Measurements from ENCODE around the gene NLRP1.
A peak's percentile ranks its signal among the peaks of the same experiment; 100 is the strongest.

The NLRP1 gene

GRCh38 chr17:5480962-5481361 lies 103.3 kb downstream of the NLRP1 start:
- H3K27ac ChIP-seq (ENCODE audit: low read depth in 2 of 2, low read length in 2 of 2): no peak overlapping the region
- no peak overlapping the region for H3K4me3 ChIP-seq (ENCODE audit: low read length in 2 of 2)
- H3K4me1 ChIP-seq (ENCODE audit: control insufficient read depth in 2 of 2, insufficient read depth in 2 of 2, low read length in 2 of 2): peaks cover 5 to 6% of the 10 kb centered on the region in 2 donors
- no peaks in the 10 kb centered on the region for H3K9me3 ChIP-seq (ENCODE audit: control insufficient read depth in 2 of 2, low read length in 2 of 2)
- H3K9ac ChIP-seq (ENCODE audit: low read depth in 1 of 2, low read length in 2 of 2): no peak overlapping the region
- peaks cover 53 to 64% of the 10 kb centered on the region in 2 donors for H3K36me3 ChIP-seq (ENCODE audit: control insufficient read depth in 2 of 2, insufficient read depth in 2 of 2, low read length in 2 of 2)
- H3K27me3 ChIP-seq (ENCODE audit: control insufficient read depth in 2 of 2, insufficient read depth in 2 of 2, low read length in 2 of 2): no peaks in the 10 kb centered on the region

DNA sequence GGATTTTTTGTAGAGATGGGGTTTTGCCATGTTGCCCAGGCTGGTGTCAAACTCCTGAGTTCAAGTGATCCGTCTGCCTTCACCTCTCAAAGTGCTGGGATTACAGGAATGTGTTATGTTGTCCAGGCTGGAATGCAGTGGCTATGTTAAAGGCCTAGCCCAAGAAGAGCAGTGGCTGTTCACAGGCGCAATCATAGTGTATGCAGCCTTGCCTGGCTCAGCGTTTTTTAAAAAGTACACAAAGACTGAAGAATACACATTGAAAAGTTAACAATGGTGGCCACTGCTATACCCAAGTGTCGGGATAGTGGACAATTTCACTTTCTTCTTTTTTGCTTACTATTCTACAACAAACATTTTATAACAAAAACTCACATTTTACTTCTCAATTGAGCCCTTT lies 105.3 kb downstream of the NLRP1 start:
- Histone ChIP-seq H3K4me1 (ENCODE audit: control insufficient read depth in 2 of 2, insufficient read depth in 2 of 2, low read length in 2 of 2) (no peaks in the 10 kb centered on the region), H3K36me3 (ENCODE audit: control insufficient read depth in 2 of 2, insufficient read depth in 2 of 2, low read length in 2 of 2) (peaks cover 63 to 75% of the 10 kb centered on the region in 2 donors), H3K27me3 (ENCODE audit: control insufficient read depth in 2 of 2, insufficient read depth in 2 of 2, low read length in 2 of 2) (no peaks in the 10 kb centered on the region), H3K9me3 (ENCODE audit: control insufficient read depth in 2 of 2, low read length in 2 of 2) (no peaks in the 10 kb centered on the region), H3K27ac (ENCODE audit: low read depth in 2 of 2, low read length in 2 of 2) (no peak overlapping the region), H3K4me3 (ENCODE audit: low read length in 2 of 2) (no peak overlapping the region), H3K9ac (ENCODE audit: low read depth in 1 of 2, low read length in 2 of 2) (no peak overlapping the region)

DNA sequence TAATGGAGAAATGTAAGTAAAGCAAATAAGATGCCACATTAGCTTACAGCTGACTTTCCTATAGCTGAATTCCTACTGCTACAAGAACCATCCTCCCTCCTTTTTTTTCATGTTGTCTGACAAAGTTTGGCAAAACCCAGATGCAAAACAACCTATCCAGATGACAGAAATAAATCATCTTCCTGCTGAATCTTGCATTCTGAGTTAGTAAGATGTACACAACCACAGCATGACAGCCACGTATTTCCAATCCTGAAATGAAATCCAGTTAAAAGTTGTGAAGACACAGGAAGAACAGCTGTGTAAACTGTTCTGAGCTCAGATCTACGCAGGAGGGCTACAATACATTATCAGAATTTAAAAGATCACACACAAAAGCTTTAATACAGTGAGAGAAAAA lies 110.4 kb downstream of the NLRP1 start:
- Histone ChIP-seq H3K27me3 (ENCODE audit: control insufficient read depth in 2 of 2, insufficient read depth in 2 of 2, low read length in 2 of 2) (no peaks in the 10 kb centered on the region), H3K9me3 (ENCODE audit: control insufficient read depth in 2 of 2, low read length in 2 of 2) (no peaks in the 10 kb centered on the region), H3K36me3 (ENCODE audit: control insufficient read depth in 2 of 2, insufficient read depth in 2 of 2, low read length in 2 of 2) (peaks cover 46 to 48% of the 10 kb centered on the region in 2 donors), H3K4me1 (ENCODE audit: control insufficient read depth in 2 of 2, insufficient read depth in 2 of 2, low read length in 2 of 2) (no peaks in the 10 kb centered on the region), H3K4me3 (ENCODE audit: low read length in 2 of 2) (no peak overlapping the region), H3K9ac (ENCODE audit: low read depth in 1 of 2, low read length in 2 of 2) (no peak overlapping the region), H3K27ac (ENCODE audit: low read depth in 2 of 2, low read length in 2 of 2) (no peak overlapping the region)

DNA sequence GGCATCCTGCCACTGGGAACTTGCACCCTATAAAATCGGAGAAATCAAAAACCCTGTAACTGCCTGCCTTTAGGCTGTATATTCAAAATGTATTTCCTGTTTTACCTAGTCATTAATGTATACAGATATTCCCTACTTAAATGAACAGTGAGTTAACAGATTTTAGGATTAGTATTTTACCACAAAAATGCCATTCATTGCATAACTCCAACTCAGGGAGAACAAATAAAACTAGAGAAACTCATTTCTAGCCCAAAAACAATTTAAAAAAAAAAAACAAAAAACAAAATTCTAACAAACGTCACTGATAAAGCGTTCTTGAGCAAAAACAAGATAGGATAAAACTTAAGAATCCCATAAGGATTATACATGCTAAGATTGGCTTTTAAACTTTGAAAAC lies 111.8 kb downstream of the NLRP1 start:
- H3K27ac ChIP-seq (ENCODE audit: low read depth in 2 of 2, low read length in 2 of 2): no peak overlapping the region
- H3K4me3 ChIP-seq (ENCODE audit: low read length in 2 of 2): no peak overlapping the region
- H3K4me1 ChIP-seq (ENCODE audit: control insufficient read depth in 2 of 2, insufficient read depth in 2 of 2, low read length in 2 of 2): peaks cover 2 to 5% of the 10 kb centered on the region in 2 donors
- H3K27me3 ChIP-seq (ENCODE audit: control insufficient read depth in 2 of 2, insufficient read depth in 2 of 2, low read length in 2 of 2): no peaks in the 10 kb centered on the region
- H3K9me3 ChIP-seq (ENCODE audit: control insufficient read depth in 2 of 2, low read length in 2 of 2): no peaks in the 10 kb centered on the region
- H3K9ac ChIP-seq (ENCODE audit: low read depth in 1 of 2, low read length in 2 of 2): no peak overlapping the region
- H3K36me3 ChIP-seq (ENCODE audit: control insufficient read depth in 2 of 2, insufficient read depth in 2 of 2, low read length in 2 of 2): peaks cover 33 to 34% of the 10 kb centered on the region in 2 donors

DNA sequence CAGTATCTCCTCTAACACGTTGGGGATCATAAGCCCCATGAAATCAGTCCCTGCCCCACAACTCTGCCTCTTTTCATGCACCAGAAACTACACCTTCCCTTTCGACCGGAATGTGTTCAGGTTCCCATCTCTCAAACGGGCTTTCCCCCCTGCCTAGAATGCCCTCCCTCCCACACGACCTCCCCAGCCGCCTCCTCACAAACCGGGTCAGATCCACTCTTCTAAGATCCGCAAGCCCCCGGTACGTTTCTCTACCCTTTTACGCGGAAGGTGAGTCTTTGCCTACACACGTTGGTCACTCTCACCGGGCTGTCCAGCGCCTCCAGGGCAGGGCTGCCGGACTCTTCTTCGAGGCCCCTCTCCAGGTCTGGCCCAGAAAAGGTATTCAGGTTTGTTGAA lies 116.2 kb downstream of the NLRP1 start:
- no peaks in the 10 kb centered on the region for H3K9me3 ChIP-seq (ENCODE audit: control insufficient read depth in 2 of 2, low read length in 2 of 2)
- peaks cover 6 to 10% of the 10 kb centered on the region in 2 donors for H3K36me3 ChIP-seq (ENCODE audit: control insufficient read depth in 2 of 2, insufficient read depth in 2 of 2, low read length in 2 of 2)
- peak overlapping the region; percentile 69 to 84 for H3K9ac ChIP-seq (ENCODE audit: low read depth in 1 of 2, low read length in 2 of 2)
- H3K4me3 ChIP-seq (ENCODE audit: low read length in 2 of 2): peak overlapping the region; percentile 87 to 91
- H3K27ac ChIP-seq (ENCODE audit: low read depth in 2 of 2, low read length in 2 of 2): no peak overlapping the region
- H3K4me1 ChIP-seq (ENCODE audit: control insufficient read depth in 2 of 2, insufficient read depth in 2 of 2, low read length in 2 of 2): peaks cover 7 to 10% of the 10 kb centered on the region in 2 donors
- no peaks in the 10 kb centered on the region for H3K27me3 ChIP-seq (ENCODE audit: control insufficient read depth in 2 of 2, insufficient read depth in 2 of 2, low read length in 2 of 2)

GRCh38 chr17:5467416-5467815 lies 116.9 kb downstream of the NLRP1 start:
- no peaks in the 10 kb centered on the region for H3K27me3 ChIP-seq (ENCODE audit: control insufficient read depth in 2 of 2, insufficient read depth in 2 of 2, low read length in 2 of 2)
- H3K9ac ChIP-seq (ENCODE audit: low read depth in 1 of 2, low read length in 2 of 2): peak overlapping the region in 1 of 2 donors; percentile 84
- H3K4me3 ChIP-seq (ENCODE audit: low read length in 2 of 2): peak overlapping the region; percentile 87 to 91

GRCh38 chr17:5466295-5466694 lies 118.0 kb downstream of the NLRP1 start:
- Histone ChIP-seq H3K4me3 (ENCODE audit: low read length in 2 of 2) (no peak overlapping the region), H3K9me3 (ENCODE audit: control insufficient read depth in 2 of 2, low read length in 2 of 2) (no peaks in the 10 kb centered on the region), H3K27me3 (ENCODE audit: control insufficient read depth in 2 of 2, insufficient read depth in 2 of 2, low read length in 2 of 2) (no peaks in the 10 kb centered on the region), H3K27ac (ENCODE audit: low read depth in 2 of 2, low read length in 2 of 2) (no peak overlapping the region), H3K4me1 (ENCODE audit: control insufficient read depth in 2 of 2, insufficient read depth in 2 of 2, low read length in 2 of 2) (peaks cover 7 to 10% of the 10 kb centered on the region in 2 donors), H3K36me3 (ENCODE audit: control insufficient read depth in 2 of 2, insufficient read depth in 2 of 2, low read length in 2 of 2) (peaks cover 2 to 5% of the 10 kb centered on the region in 2 donors), H3K9ac (ENCODE audit: low read depth in 1 of 2, low read length in 2 of 2) (no peak overlapping the region)

More at GRCh38 chr17:5467416-5467815, 116.9 kb downstream of the NLRP1 start:
- H3K27ac ChIP-seq (ENCODE audit: low read depth in 2 of 2, low read length in 2 of 2): no peak overlapping the region
- H3K9me3 ChIP-seq (ENCODE audit: control insufficient read depth in 2 of 2, low read length in 2 of 2): no peaks in the 10 kb centered on the region
- peaks cover 7 to 10% of the 10 kb centered on the region in 2 donors for H3K4me1 ChIP-seq (ENCODE audit: control insufficient read depth in 2 of 2, insufficient read depth in 2 of 2, low read length in 2 of 2)
- H3K36me3 ChIP-seq (ENCODE audit: control insufficient read depth in 2 of 2, insufficient read depth in 2 of 2, low read length in 2 of 2): peaks cover 5 to 7% of the 10 kb centered on the region in 2 donors

GRCh38 chr17:5464717-5465507 lies 119.4 kb downstream of the NLRP1 start:
- H3K27ac ChIP-seq (ENCODE audit: low read depth in 2 of 2, low read length in 2 of 2): no peak overlapping the region
- peaks cover 7 to 9% of the 10 kb centered on the region in 2 donors for H3K36me3 ChIP-seq (ENCODE audit: control insufficient read depth in 2 of 2, insufficient read depth in 2 of 2, low read length in 2 of 2)

More at GRCh38 chr17:5464717-5465507, 119.4 kb downstream of the NLRP1 start:
- H3K4me3 ChIP-seq (ENCODE audit: low read length in 2 of 2): no peak overlapping the region
- H3K9me3 ChIP-seq (ENCODE audit: control insufficient read depth in 2 of 2, low read length in 2 of 2): no peaks in the 10 kb centered on the region
- H3K9ac ChIP-seq (ENCODE audit: low read depth in 1 of 2, low read length in 2 of 2): no peak overlapping the region
- no peaks in the 10 kb centered on the region for H3K27me3 ChIP-seq (ENCODE audit: control insufficient read depth in 2 of 2, insufficient read depth in 2 of 2, low read length in 2 of 2)
- H3K4me1 ChIP-seq (ENCODE audit: control insufficient read depth in 2 of 2, insufficient read depth in 2 of 2, low read length in 2 of 2): peaks cover 7 to 10% of the 10 kb centered on the region in 2 donors
